MM.1S (cell line): ENCODE measurements around the gene GRIK1.

Source experiments
- EZH2 ChIP-seq: fragments of 300-600 bp; sonication (generic); optimal IDR thresholded peaks from 2 replicates; pipeline ENCODE3; 2017; ENCODE audit warnings: low read depth, mild to moderate bottlenecking, antibody characterized with exemption, low read length, mixed read lengths
- TF ChIP-seq, protein P1 (sequence below): fragments of 300-600 bp; sonication (generic); IDR thresholded peaks from 2 replicates; pipeline ENCODE4 v1.5.1; 2016; ENCODE audit warnings: antibody characterized with exemption, low read length, mixed read lengths

DNA sequence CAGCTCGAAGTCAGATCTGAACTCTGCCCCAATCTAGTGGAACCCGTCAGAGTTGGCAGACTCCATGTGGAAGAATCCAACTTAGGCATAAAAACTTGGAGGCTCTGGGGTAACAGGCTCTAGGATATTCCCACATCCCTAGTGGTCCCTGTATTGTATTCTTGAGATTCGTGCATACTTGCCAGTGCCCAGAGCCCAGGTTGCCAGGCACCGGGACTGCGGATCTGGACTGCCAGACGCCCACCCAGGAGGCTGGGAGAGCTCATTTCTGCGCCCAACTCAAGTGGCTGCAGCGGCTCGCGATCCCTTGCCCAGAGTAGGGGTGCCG, 1.1 kb downstream of the GRIK1 start:
- TF ChIP-seq EZH2 = no peak
- TF ChIP-seq, protein P1, sequence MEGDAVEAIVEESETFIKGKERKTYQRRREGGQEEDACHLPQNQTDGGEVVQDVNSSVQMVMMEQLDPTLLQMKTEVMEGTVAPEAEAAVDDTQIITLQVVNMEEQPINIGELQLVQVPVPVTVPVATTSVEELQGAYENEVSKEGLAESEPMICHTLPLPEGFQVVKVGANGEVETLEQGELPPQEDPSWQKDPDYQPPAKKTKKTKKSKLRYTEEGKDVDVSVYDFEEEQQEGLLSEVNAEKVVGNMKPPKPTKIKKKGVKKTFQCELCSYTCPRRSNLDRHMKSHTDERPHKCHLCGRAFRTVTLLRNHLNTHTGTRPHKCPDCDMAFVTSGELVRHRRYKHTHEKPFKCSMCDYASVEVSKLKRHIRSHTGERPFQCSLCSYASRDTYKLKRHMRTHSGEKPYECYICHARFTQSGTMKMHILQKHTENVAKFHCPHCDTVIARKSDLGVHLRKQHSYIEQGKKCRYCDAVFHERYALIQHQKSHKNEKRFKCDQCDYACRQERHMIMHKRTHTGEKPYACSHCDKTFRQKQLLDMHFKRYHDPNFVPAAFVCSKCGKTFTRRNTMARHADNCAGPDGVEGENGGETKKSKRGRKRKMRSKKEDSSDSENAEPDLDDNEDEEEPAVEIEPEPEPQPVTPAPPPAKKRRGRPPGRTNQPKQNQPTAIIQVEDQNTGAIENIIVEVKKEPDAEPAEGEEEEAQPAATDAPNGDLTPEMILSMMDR = no peak
